ENCODE data around the gene SLC17A7.

DNA sequence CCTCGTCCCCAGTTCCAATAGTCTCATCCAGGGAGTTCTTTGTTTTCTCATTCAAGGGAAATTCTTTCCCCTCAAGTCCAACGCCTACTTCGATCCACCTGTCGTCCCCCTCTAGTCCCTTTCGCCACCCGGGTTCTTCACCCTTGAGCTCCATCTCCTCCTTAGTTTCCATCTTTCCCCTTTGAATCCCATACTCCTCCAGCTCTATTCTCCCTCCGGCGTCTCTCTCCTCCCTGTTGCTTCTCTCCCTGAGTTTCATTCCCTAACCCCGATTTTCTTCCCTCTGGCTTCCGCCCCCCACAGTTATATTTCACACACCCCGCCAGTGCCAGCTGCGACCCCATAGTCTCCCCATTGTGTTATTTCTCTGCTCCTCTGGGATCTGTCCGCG, 628 bp upstream of the SLC17A7 start:
- TF ChIP-seq, protein P1, sequence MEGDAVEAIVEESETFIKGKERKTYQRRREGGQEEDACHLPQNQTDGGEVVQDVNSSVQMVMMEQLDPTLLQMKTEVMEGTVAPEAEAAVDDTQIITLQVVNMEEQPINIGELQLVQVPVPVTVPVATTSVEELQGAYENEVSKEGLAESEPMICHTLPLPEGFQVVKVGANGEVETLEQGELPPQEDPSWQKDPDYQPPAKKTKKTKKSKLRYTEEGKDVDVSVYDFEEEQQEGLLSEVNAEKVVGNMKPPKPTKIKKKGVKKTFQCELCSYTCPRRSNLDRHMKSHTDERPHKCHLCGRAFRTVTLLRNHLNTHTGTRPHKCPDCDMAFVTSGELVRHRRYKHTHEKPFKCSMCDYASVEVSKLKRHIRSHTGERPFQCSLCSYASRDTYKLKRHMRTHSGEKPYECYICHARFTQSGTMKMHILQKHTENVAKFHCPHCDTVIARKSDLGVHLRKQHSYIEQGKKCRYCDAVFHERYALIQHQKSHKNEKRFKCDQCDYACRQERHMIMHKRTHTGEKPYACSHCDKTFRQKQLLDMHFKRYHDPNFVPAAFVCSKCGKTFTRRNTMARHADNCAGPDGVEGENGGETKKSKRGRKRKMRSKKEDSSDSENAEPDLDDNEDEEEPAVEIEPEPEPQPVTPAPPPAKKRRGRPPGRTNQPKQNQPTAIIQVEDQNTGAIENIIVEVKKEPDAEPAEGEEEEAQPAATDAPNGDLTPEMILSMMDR (conservative IDR thresholded peaks at IDR 0.05 in 1 of 2, IDR thresholded peaks at IDR 0.05 in 1 of 2; ENCODE audit: low read depth in 1 of 2, low read length in 2 of 2): no peak
- TF ChIP-seq EZH2 (IDR thresholded peaks at IDR 0.05; ENCODE audit: low read length, missing control alignments): peak; percentile 80

Data from fibroblast of lung (primary cell).